Vagina (tissue), 2 donors: Measurements from ENCODE around the gene PATJ.

Experiments
- POLR2A ChIP-seq, 2 donors: fragments of 450-650 bp; IDR thresholded peaks; one replicate each; pipeline ENCODE4 v1.6.1; 2017; ENCODE audit warnings: antibody characterized with exemption in 2 of 2, mild to moderate bottlenecking in 2 of 2, moderate library complexity in 2 of 2
- POLR2AphosphoS5 ChIP-seq, 2 donors: sonication (generic); formaldehyde crosslinking; IDR thresholded peaks; one replicate each; pipeline ENCODE4 v1.9.0; 2017; ENCODE audit warnings: antibody characterized with exemption in 2 of 2, mild to moderate bottlenecking in 2 of 2, low read depth in 1 of 2; ENCODE audit not compliant: insufficient read depth in 1 of 2
- TF ChIP-seq, protein P1 (sequence below), 3 experiments: fragments of 450-650 bp in 2 of 3; fragments of 200-600 bp in 1 of 3; sonication (generic) in 1 of 3; IDR thresholded peaks; one replicate each; pipeline ENCODE4 v1.5.1; 2017 to 2019; ENCODE audit warnings: antibody characterized with exemption in 3 of 3, mild to moderate bottlenecking in 2 of 3, moderate library complexity in 2 of 3

DNA sequence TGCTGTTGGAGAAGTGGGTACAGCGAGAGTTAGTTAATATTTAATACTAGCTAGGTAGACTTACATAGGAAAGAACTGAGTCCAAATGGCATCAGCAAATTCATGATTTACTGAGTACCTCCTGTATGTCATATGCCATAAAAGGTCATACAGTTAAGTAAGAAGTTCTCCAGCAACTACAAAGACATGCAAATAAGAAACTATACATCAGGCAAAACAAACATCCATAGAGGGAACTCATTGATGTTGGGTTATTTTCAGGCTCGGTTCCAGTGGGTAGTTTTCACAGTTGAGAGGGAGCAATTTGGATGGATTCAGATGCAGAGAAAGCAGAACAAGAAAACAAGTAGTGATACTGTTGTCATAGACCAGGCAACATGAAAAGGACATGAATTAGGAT lies 287.4 kb downstream of the PATJ start:
- TF ChIP-seq, protein P1, sequence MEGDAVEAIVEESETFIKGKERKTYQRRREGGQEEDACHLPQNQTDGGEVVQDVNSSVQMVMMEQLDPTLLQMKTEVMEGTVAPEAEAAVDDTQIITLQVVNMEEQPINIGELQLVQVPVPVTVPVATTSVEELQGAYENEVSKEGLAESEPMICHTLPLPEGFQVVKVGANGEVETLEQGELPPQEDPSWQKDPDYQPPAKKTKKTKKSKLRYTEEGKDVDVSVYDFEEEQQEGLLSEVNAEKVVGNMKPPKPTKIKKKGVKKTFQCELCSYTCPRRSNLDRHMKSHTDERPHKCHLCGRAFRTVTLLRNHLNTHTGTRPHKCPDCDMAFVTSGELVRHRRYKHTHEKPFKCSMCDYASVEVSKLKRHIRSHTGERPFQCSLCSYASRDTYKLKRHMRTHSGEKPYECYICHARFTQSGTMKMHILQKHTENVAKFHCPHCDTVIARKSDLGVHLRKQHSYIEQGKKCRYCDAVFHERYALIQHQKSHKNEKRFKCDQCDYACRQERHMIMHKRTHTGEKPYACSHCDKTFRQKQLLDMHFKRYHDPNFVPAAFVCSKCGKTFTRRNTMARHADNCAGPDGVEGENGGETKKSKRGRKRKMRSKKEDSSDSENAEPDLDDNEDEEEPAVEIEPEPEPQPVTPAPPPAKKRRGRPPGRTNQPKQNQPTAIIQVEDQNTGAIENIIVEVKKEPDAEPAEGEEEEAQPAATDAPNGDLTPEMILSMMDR (IDR thresholded peaks at IDR 0.05), result no peak
- TF ChIP-seq POLR2A (IDR thresholded peaks at IDR 0.05) (no peak), POLR2AphosphoS5 (IDR thresholded peaks at IDR 0.05; ENCODE audit: insufficient read depth in 1 of 2, low read depth in 1 of 2) (no peak)
